PC-3 (cell line): ENCODE measurements around the gene KSR1. TPM values are rescaled to one million over a fixed set of nuclear protein-coding genes. Genes with fewer than 3 reads are reported as not detected.
"Not testable (repeated sequence)": the region's sequence is repeated elsewhere in the genome, so short reads cannot be mapped to it uniquely, and the experiment has no call there.

ENCODE experiments used
- ATAC-seq: fragments of 200-7000 bp; cut with Tn5 transposase; 2 replicates; pipeline ENCODE4 v1.9.1; 2020; ENCODE audit warnings: mild to moderate bottlenecking, moderate library complexity
- BruUV-seq: library from RNA; stranded (reverse); fragments of 400-500 nt; replicated peaks from 2 replicates; lab custom pipeline; 2021; lab: Mats Ljungman, UMichigan
- CTCF ChIA-PET: fragments of 300-600 bp; sonication (Branson Sonifier 250); formaldehyde crosslinking; loops from one replicate; lab custom pipeline; 2022; ENCODE audit warnings: antibody characterized with exemption; lab: Charles Lee
- POLR2A ChIA-PET: fragments of 300-600 bp; sonication (Branson Sonifier 250); formaldehyde crosslinking; loops from one replicate; lab custom pipeline; 2022; ENCODE audit warnings: antibody characterized with exemption; ENCODE audit not compliant: unreplicated experiment; lab: Charles Lee
- DNase-seq: peaks from one replicate; pipeline ENCODE4 v3.0.0-alpha.2; 2015
- H2AFZ ChIP-seq: fragments of 300-600 bp; sonication (generic); 2 replicates; pipeline ENCODE4 v1.6.0; 2016; ENCODE audit warnings: antibody characterized with exemption, low read length
- H3F3A ChIP-seq: fragments of 300-600 bp; sonication (generic); one replicate; pipeline ENCODE4 v1.6.0; 2017; ENCODE audit warnings: antibody characterized with exemption, low read length, control low read depth, mild to moderate bottlenecking; ENCODE audit not compliant: unreplicated experiment
- H3K27ac ChIP-seq: fragments of 300-600 bp; sonication (generic); 2 replicates; pipeline ENCODE4 v1.5.1; 2016; ENCODE audit warnings: mild to moderate bottlenecking, low read length
- H3K27me3 ChIP-seq: fragments of 300-600 bp; sonication (generic); 2 replicates; pipeline ENCODE4 v1.6.1; 2016; ENCODE audit warnings: low read length, mixed read lengths
- H3K36me3 ChIP-seq: fragments of 300-600 bp; sonication (generic); 2 replicates; pipeline ENCODE4 v1.6.1; 2016; ENCODE audit warnings: low read depth, mixed run types, low read length, mixed read lengths
- H3K4me1 ChIP-seq: fragments of 300-600 bp; sonication (generic); 2 replicates; pipeline ENCODE4 v1.5.1; 2016; ENCODE audit warnings: low read length; ENCODE audit not compliant: insufficient read depth
- H3K4me2 ChIP-seq: fragments of 300-600 bp; sonication (generic); 2 replicates; pipeline ENCODE4 v1.6.0; 2016; ENCODE audit warnings: low read length
- H3K4me3 ChIP-seq: fragments of 300-600 bp; sonication (generic); 2 replicates; pipeline ENCODE4 v1.5.1; 2016; ENCODE audit warnings: mild to moderate bottlenecking, low read length, mixed read lengths
- H3K79me2 ChIP-seq: fragments of 300-600 bp; sonication (generic); 2 replicates; pipeline ENCODE4 v1.6.1; 2017; ENCODE audit warnings: low read length, mixed read lengths
- H3K9ac ChIP-seq: fragments of 300-600 bp; sonication (generic); 2 replicates; pipeline ENCODE4 v1.6.0; 2016; ENCODE audit warnings: mild to moderate bottlenecking, low read length
- H3K9me2 ChIP-seq: fragments of 300-600 bp; sonication (generic); replicated peaks from 2 replicates; pipeline ENCODE4 v1.6.1; 2016; ENCODE audit warnings: mixed run types, low read length, mixed read lengths
- H3K9me3 ChIP-seq: fragments of 300-600 bp; sonication (generic); 2 replicates; pipeline ENCODE4 v1.6.1; 2016; ENCODE audit warnings: low read length, mixed read lengths
- H4K20me1 ChIP-seq: fragments of 300-600 bp; sonication (generic); 2 replicates; pipeline ENCODE4 v1.6.1; 2016; ENCODE audit warnings: low read length, mixed read lengths
- EZH2 ChIP-seq: fragments of 300-600 bp; sonication (generic); IDR thresholded peaks from one replicate; pipeline ENCODE4 v1.6.1; 2017; ENCODE audit warnings: antibody characterized with exemption, mild to moderate bottlenecking, low read length; ENCODE audit not compliant: unreplicated experiment
- EZH2phosphoT487 ChIP-seq: fragments of 300-600 bp; sonication (generic); IDR thresholded peaks from 2 replicates; pipeline ENCODE4 v1.6.1; 2018; ENCODE audit warnings: mild to moderate bottlenecking, antibody characterized with exemption, low read length, borderline replicate concordance
- intact Hi-C: fragments of 100-400 bp; cut with micrococcal nuclease; formaldehyde crosslinking; loops from 2 replicates; pipeline ENCODE4 v1.9.0; 2023
- total RNA-seq: library from RNA; depleted of rRNA; stranded (reverse); fragments of >200 nt; gene quantifications from 2 replicates; pipeline ENCODE4 v1.2.3, GENCODE V29; 2014
- TF ChIP-seq, protein P1 (sequence below): fragments of 300-600 bp; sonication (generic); conservative IDR thresholded peaks from 2 replicates; pipeline ENCODE4 v1.5.1; 2017; ENCODE audit warnings: antibody characterized with exemption, low read depth, mild to moderate bottlenecking, low read length

The KSR1 gene
- total RNA-seq, 1 experiment from 2014 or later: 1.0 TPM

DNA sequence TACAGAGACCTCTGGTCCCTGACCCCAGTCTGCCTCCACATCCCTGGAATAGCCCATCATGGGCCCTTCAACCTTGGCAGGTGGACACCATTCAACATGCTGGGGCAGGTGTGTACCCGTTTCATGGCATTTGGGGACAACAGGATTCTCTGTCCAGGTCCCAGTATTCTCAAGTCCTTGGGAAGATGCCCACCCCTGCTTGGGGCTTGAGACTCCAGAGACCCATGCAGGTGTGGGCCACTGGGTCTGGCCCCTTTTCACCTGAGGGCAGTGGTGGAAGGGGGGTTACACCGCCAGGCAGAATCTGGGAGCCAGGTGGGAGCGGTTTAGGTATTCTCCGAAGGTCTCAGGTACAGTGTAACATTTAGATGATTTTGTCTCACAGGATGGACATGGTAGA is 37.1 kb upstream of the KSR1 start:
- Histone ChIP-seq H3K4me1 (no peaks in the 10 kb centered on the region), H4K20me1 (no peaks in the 10 kb centered on the region), H3K9ac (no peak overlapping the region), H3K4me3 (no peak overlapping the region), H3K9me2 (no peaks in the 10 kb centered on the region), H3F3A (no peaks in the 10 kb centered on the region), H3K27ac (no peak overlapping the region), H3K27me3 (no peaks in the 10 kb centered on the region), H3K9me3 (no peaks in the 10 kb centered on the region), H3K4me2 (no peak overlapping the region), H2AFZ (no peak overlapping the region), H3K36me3 (no peaks in the 10 kb centered on the region), H3K79me2 (no peaks in the 10 kb centered on the region)
- ATAC-seq (no peak), DNase-seq (no peak)
- ChIA-PET CTCF (no interaction called here), POLR2A (no interaction called here)
- intact Hi-C loops: no loop called here
- no peak for TF ChIP-seq EZH2
- TF ChIP-seq, protein P1, sequence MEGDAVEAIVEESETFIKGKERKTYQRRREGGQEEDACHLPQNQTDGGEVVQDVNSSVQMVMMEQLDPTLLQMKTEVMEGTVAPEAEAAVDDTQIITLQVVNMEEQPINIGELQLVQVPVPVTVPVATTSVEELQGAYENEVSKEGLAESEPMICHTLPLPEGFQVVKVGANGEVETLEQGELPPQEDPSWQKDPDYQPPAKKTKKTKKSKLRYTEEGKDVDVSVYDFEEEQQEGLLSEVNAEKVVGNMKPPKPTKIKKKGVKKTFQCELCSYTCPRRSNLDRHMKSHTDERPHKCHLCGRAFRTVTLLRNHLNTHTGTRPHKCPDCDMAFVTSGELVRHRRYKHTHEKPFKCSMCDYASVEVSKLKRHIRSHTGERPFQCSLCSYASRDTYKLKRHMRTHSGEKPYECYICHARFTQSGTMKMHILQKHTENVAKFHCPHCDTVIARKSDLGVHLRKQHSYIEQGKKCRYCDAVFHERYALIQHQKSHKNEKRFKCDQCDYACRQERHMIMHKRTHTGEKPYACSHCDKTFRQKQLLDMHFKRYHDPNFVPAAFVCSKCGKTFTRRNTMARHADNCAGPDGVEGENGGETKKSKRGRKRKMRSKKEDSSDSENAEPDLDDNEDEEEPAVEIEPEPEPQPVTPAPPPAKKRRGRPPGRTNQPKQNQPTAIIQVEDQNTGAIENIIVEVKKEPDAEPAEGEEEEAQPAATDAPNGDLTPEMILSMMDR: no peak
- no peak for TF ChIP-seq EZH2phosphoT487
- no TSS peak for BruUV-seq

DNA sequence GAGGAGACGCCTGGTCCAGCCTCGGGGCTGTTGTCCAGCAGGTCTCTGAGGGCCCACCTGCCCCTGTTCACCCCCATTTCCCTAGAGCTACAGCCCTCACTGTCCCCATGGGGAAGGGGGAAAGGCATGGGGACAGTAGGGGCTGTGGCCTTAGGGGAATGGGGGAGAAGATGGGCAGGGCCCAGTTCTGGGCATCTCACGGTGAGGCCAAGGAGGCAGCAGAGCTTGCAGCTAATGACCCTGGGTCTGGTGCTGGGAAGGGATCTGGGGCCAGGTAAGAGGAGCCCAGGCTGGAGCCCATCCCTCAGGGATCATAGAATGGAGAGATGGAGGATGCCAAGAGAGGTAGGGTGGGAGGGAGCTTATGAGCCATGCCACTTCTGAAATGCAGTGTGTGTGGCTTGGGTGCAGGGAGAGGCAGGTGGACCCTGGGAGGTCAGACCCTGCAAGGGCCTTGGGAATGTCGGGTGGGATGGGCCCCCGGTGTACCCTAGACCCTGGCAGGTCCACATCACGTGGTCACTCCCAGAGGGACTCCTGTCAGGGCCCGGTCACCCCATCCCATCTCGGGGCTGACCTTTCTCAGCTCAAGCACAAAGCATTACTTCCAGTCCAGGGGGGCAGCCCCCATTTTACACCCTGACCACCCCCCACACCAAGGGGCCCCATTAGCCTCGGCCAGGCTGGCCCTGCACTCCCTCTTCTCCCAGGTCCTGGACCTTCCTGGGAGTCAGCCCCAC is 35.9 kb upstream of the KSR1 start:
- Histone ChIP-seq H3K36me3 (no peaks in the 10 kb centered on the region), H3K9me2 (no peaks in the 10 kb centered on the region), H3K27ac (no peak overlapping the region), H2AFZ (no peak overlapping the region), H3K9ac (no peak overlapping the region), H3K4me3 (no peak overlapping the region), H3K4me2 (no peak overlapping the region), H3K79me2 (no peaks in the 10 kb centered on the region), H4K20me1 (no peaks in the 10 kb centered on the region), H3K4me1 (no peaks in the 10 kb centered on the region), H3F3A (no peaks in the 10 kb centered on the region), H3K27me3 (no peaks in the 10 kb centered on the region), H3K9me3 (no peaks in the 10 kb centered on the region)
- intact Hi-C loops: no loop called here
- TF ChIP-seq, protein P1: no peak
- TF ChIP-seq EZH2phosphoT487 (no peak), EZH2 (no peak)
- CTCF ChIA-PET: no interaction called here
- no TSS peak for BruUV-seq
- ATAC-seq: no peak
- no peak for DNase-seq
- POLR2A ChIA-PET: interaction anchor here (0.5 kb wide), 1 partner anchor 1287 kb away, joined by 3 read pairs; no protein-coding TSS in a partner anchor

DNA sequence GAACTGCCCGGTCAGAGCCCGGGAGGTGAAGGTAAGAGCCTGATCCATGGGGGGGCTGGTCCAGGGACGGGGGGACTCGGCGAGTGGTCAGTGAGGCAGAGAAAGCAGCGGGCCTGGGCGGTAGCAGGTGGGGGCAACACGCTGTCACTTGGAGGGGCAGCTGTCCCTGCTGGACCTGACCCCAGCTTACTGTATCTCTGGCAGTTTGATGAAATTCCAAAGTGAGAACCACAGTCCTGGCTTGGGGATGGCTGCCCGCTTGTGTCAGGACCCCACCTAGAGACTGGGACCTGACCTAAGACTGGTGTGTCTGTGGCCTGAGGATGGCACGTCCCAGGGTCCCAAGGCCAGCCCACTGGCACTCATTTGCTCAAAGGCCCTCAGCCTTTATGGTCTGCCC is 35.1 kb upstream of the KSR1 start:
- no peaks in the 10 kb centered on the region for H3K9me2 ChIP-seq
- CTCF ChIA-PET: no interaction called here
- no peak overlapping the region for H2AFZ ChIP-seq
- H3K4me3 ChIP-seq: no peak overlapping the region
- no peaks in the 10 kb centered on the region for H3K79me2 ChIP-seq
- no peak for ATAC-seq
- no peaks in the 10 kb centered on the region for H3K4me1 ChIP-seq
- H3K9ac ChIP-seq: no peak overlapping the region
- DNase-seq: no peak
- no peaks in the 10 kb centered on the region for H4K20me1 ChIP-seq
- no peak for TF ChIP-seq EZH2phosphoT487
- TF ChIP-seq, protein P1: no peak
- no peak for TF ChIP-seq EZH2
- no peak overlapping the region for H3K4me2 ChIP-seq
- no peaks in the 10 kb centered on the region for H3K36me3 ChIP-seq
- H3K9me3 ChIP-seq: no peaks in the 10 kb centered on the region
- intact Hi-C loops: no loop called here
- POLR2A ChIA-PET: no interaction called here
- no TSS peak for BruUV-seq
- H3K27me3 ChIP-seq: no peaks in the 10 kb centered on the region
- no peaks in the 10 kb centered on the region for H3F3A ChIP-seq
- H3K27ac ChIP-seq: no peak overlapping the region

DNA sequence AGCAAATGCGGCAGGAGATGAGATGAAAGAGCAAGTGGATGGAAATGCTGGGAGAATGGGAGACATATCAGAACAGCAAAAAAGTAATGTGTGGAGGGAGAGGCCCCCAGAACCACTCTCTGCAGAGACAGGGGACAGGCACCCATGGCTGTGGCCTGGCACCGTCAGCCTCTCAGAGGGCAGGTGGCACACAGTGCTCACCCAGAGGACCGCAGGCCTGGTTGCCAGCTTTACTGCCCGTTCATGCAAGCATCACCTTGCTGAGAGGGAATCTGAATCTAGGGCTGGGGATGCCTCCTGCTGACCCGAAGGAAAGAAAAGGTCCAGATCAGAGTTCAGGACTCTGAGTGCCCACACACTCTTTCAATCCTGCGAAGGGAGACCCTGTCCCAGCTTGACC is 34.6 kb upstream of the KSR1 start:
- H3K9me2 ChIP-seq, BruUV-seq, H3K4me3 ChIP-seq, H3K9ac ChIP-seq, H3K4me2 ChIP-seq, POLR2A ChIA-PET, CTCF ChIA-PET, DNase-seq, intact Hi-C loops, H3F3A ChIP-seq, H3K79me2 ChIP-seq, H3K4me1 ChIP-seq, H3K27ac ChIP-seq, H2AFZ ChIP-seq, ATAC-seq, H3K27me3 ChIP-seq, H3K9me3 ChIP-seq, H4K20me1 ChIP-seq, H3K36me3 ChIP-seq: not testable (repeated sequence)
